Measurements from ENCODE around the gene CEP170.
"Not testable (repeated sequence)": the region's sequence is repeated elsewhere in the genome, so short reads cannot be mapped to it uniquely, and the experiment has no call there.

The CEP170 gene

GRCh38 chr1:243150906-243151305 is 104.2 kb downstream of the CEP170 start:
- not testable (repeated sequence) for DNase-seq

GRCh38 chr1:243149120-243149519 is 106.0 kb downstream of the CEP170 start:
- not testable (repeated sequence) for DNase-seq

GRCh38 chr1:243147351-243147750 is 107.7 kb downstream of the CEP170 start:
- DNase-seq: not testable (repeated sequence)

GRCh38 chr1:243140498-243140897 is 114.6 kb downstream of the CEP170 start:
- DNase-seq: not testable (repeated sequence)

- not testable (repeated sequence) for DNase-seq
Observed at GRCh38 chr1:243122876-243123409, 132.1 kb downstream of the CEP170 start.

- DNase-seq: not testable (repeated sequence)
Observed at GRCh38 chr1:243121939-243122338, 133.1 kb downstream of the CEP170 start.

- DNase-seq: not testable (repeated sequence)
Observed at GRCh38 chr1:243118601-243119322, 136.3 kb downstream of the CEP170 start.

- not testable (repeated sequence) for DNase-seq
Observed at GRCh38 chr1:243116187-243116586, 138.9 kb downstream of the CEP170 start.

- not testable (repeated sequence) for DNase-seq
Observed at GRCh38 chr1:243114769-243115168, 140.3 kb downstream of the CEP170 start.

- not testable (repeated sequence) for DNase-seq
Observed at GRCh38 chr1:243114059-243114713, 140.9 kb downstream of the CEP170 start.

- DNase-seq: not testable (repeated sequence)
Observed at GRCh38 chr1:243107171-243107570, 147.9 kb downstream of the CEP170 start.

GRCh38 chr1:243105652-243106332 is 149.3 kb downstream of the CEP170 start:
- DNase-seq: not testable (repeated sequence)

- DNase-seq: not testable (repeated sequence)
Observed at GRCh38 chr1:243105104-243105503, 150.0 kb downstream of the CEP170 start.

- not testable (repeated sequence) for DNase-seq
Observed at GRCh38 chr1:243104452-243104851, 150.6 kb downstream of the CEP170 start.

- DNase-seq: peak; percentile 85
Observed at GRCh38 chr1:243101551-243102050, 153.5 kb downstream of the CEP170 start.

- not testable (repeated sequence) for DNase-seq
Observed at GRCh38 chr1:243087368-243087767, 167.7 kb downstream of the CEP170 start.
